GDM1 (cell line): ENCODE measurements around the gene SCIN.
"Not testable (repeated sequence)": the region's sequence is repeated elsewhere in the genome, so short reads cannot be mapped to it uniquely, and the experiment has no call there.

Source experiments
- DNase-seq: peaks from one replicate; lab custom pipeline; 2025; lab: John Stamatoyannopoulos, UW

The SCIN gene

DNA sequence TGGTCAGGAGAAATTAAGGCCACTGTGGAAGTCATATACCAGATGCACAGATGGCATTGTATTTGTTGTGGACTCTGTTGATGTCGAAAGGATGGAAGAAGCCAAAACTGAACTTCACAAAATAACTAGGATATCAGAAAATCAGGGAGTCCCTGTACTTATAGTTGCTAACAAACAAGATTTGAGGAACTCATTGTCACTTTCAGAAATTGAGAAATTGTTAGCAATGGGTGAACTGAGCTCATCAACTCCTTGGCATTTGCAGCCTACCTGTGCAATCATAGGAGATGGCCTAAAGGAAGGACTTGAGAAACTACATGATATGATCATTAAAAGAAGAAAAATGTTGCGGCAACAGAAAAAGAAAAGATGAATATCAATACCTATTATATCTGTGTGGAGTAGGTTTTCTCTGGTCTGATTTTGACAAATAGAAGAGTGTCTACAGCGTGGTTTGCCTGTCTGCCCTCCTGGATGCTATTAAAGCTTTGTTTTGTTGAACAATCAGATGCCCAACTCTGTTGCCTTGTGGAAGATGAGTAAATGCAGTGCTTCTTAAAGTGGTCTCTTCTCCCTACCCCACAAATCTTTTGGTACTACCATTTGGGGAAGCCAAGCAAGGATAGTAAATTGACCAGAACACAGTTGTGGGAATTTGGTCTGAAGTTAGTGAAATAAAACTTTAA lies 118.1 kb downstream of the SCIN start:
- not testable (repeated sequence) for DNase-seq

DNA sequence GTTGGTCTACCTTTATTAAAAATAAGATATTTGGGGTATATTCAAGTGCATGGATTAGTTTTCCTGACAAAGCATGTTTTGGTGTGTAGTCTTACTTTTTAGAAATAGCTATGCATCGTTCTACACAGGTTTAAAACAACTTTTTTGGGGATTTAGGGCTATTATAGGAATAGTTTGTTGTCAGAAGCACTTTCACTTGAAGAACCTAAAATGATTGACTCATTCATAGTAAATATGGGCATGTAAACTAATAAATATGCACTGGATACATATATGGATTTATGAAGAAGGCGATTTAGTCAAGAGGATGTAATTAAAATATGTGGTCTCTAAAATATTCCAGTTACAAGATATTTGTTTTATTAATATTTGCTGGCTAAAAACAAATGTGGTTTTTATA lies 118.9 kb downstream of the SCIN start:
- DNase-seq: no peak

DNA sequence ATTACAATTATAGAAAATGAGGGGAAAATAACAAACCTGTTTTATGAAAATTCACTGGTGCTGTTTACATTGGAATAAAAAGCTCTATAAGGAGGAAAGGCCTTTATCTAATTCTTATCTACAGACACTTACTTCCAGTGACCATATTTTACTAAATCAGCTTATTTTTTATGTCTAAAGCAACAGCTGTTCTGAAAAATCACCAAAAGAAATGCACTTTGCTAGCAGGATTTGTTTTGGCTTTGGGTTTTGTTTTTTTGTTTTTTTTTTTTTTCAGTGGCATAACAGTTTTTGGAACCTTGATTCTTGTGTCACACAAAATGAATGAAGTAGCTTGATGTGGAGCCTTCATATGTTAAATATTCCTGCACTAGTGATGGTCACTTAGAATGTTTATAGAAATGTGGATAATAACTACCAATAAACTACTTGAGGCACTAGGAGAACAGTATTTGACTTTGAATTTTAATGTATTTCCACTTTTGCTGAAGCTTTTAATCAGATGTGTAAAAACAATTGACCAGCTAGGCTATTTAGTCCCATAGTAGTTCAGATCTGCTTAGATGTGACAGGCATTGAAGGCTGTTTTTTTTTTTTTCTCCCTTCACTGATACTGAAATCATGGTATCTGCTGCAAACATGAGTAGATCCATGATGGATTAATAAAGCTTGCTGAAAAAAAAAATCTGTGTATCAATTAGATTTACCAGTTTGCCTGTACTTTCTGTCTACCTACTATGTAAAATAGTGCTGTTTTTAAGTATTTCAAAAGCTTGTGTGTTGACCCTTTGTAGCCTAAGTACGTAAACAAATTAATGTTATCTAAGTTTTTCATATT lies 119.7 kb downstream of the SCIN start:
- no peak for DNase-seq

DNA sequence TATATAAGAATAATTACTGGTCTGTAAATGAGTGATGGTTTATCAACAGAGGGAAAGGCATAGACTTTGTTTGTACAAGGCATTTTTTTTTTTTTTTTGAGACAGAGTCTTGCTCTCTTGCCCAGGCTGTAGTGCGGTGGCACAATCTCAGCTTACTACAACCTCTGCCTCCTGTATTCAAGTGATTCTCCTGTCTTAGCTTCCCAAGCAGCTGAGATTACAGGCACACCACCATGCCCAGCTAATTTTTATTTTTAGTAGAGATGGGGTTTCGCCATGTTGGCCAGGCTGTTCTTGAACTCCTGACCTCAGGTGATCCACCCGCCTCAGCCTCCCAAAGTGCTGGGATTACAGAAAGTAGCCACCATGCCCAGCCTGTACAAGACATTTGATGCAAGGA lies 120.9 kb downstream of the SCIN start:
- not testable (repeated sequence) for DNase-seq

DNA sequence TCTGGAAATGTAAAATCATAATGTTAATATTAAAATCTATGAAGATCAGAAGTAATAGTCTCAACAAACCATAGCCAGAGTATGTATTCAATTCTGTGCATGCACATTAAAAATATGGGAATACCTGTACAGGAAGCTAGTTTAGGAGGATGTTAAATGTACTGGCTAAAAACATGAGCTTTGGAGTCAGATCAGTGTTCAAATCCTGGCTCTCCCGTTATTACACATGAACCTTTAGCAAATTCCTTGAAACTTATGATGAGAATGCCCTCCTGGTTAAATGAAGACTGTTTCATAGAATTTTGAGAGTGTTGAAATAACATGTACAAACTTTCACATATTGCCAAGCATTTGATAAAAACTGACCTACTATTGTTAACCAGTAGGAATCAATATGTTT lies 121.5 kb downstream of the SCIN start:
- DNase-seq: no peak

DNA sequence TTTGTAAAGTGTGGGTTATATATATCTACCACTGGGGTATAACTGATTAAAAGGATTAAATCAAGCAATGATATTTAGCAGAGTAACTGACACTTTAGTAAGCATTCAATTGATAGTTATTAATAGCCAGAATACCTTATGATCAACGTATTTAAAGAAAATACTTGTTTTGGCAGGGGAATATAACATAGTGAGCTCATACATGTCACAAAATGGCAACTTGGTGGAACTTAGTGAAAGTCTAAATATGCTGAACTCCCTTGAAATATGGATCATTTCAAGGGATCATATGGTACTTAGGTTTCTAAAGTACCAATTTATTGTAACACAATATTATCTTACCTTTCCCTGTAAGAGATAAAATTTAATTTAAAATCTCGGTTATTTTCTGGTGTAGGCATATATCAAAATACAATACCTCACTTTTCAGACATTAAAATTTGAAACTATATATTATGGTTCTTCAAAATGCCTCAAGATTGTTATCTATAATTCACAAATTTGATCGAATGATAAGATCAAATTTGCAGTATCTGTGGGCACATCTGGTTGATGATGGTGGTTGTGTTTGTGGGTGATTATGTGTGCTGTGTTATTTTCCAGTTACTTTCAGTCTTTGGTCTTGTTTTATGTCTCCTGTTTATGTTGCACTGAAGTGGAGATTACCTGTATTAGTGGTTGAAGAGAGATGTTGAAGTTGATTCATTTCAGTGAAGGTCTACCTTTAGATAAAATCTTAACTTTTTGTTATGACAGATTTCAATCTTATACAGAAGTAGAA lies 122.1 kb downstream of the SCIN start:
- no peak for DNase-seq

DNA sequence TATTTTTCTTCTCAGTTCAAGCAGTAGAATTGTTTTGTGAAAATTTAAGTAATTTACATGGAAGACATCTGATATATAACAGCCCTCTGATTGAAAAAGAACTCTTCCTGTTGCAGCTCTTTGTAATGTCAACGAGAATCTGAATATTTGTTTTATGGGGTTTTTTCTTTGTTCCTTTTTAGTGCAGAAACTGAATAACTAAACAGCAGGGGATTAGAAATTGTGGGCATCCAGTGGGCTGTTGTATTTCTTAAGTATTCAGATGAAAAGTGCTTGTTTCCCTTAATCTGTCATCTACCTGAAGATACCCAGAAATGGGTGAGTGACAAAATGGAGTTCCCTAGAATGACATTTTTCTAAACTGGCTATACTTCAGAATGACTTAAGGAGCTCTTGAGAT lies 124.3 kb downstream of the SCIN start:
- DNase-seq: no peak

DNA sequence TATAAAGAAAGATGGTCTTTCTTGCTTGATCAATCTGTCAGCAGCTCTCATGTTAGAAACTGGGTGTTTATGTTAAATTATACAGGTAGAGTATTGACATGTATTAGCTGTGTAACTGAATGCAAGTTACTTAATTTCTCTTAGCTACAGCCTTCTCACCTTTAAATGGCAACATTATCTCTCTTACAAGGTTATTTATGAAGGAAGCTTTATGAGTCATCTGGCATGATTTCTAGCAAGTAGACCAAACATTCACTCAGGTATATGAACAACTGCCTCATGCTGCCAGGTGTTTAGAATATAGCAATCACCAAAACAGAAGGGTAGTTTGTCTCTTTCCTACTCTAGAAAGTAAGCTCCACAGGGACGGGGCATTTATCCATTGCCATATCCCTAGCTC lies 125.4 kb downstream of the SCIN start:
- no peak for DNase-seq

DNA sequence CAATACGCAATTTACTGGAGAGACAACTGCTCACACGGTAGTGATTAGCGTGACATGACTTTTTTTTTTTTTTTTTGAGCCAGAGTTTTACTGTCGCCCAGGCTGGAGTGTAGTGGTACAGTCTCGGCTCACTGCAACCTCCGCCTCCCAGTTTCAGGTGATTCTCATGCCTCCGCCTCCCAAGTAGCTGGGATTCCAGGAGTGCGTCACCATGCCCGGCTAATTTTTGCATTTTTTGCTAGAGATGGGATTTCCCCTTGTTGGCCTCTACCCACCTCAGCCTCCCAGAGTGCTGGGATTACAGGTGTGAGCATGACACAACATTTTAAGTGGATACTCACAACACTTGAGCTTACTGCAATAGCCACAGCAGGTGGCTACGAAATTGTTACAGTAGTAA lies 128.8 kb downstream of the SCIN start:
- no peak for DNase-seq

DNA sequence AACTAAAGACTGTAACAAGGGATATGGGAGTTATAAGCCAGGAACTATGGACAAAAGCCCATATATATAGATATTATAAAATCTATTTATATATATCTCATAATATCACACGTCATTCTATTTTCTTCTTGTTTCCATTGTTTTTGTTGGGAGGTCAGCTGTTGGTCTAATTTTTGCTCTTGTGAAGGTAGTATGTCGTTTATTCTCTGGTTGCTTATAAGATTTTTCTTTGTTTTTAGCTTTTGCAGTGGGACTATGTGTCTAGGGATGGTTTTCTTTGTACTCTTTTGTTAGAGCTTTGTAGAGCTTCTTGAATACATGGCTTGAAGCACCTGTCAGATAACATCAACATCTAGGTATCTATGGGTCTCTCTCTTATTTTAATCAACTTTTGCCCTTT lies 130.9 kb downstream of the SCIN start:
- no peak for DNase-seq

DNA sequence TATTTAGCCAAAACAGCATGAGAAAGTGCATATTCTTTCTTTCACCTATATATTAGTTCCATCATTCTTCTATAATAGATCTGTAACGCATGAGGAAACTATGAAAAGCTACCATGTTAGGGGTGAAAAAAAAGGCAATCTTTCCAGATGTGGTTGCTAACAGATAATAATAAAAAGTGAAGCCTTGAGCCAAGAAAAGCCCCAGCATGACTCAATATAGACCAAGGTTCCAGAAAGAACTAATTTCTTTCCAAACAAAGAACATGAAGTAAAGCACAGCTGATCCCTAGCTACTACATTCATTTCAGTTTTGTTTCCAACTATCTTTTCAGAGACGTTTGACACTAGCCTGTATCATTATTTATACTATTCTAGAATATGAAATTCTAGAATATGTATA lies 133.4 kb downstream of the SCIN start:
- no peak for DNase-seq

DNA sequence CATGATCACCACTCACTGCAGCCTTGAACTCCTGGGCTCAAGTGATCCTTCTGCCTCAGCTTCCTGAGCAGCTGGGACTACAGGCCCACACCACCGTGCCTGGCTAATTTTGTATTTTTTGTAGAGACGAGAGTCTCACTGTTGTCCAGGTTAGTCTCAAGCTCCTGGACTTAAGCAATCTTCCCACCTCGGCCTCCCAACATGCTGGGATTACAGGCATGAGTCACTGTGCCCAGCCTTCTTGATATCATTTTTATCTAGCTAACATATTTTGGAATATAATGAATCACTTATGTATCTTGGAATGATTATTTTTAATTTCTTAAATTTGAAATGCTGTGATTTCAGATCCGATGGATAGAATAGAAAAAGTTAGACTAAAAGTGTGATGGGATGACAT lies 135.4 kb downstream of the SCIN start:
- DNase-seq: no peak

DNA sequence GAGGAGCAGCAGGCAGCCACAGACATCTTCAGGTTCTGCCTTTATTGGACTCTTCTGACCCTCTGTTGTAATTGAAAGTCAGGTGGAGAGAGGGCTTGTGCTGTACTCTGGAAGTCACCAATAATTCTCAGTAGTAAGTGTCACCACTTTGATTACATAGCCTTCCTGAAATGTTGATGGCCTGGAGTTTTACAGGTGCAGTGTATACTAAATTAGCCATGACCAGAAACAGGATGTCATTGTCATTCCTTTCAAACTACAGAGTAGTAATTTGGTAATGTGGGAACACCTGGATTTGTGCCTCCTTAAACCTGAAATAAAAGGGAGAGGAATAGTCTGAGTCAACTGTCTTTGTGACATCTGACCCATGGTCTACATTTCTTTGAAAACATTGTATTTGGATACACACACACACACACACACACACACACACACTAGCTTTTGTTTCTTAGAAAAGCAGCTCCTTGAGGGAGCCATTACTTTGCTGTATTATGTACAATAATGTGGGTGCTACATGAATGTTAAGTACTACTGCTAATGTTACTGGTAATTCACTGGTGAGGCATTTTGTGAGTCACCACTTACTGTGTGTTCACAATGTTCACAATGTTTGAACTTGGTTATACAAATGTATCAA lies 136.5 kb downstream of the SCIN start:
- DNase-seq: no peak

DNA sequence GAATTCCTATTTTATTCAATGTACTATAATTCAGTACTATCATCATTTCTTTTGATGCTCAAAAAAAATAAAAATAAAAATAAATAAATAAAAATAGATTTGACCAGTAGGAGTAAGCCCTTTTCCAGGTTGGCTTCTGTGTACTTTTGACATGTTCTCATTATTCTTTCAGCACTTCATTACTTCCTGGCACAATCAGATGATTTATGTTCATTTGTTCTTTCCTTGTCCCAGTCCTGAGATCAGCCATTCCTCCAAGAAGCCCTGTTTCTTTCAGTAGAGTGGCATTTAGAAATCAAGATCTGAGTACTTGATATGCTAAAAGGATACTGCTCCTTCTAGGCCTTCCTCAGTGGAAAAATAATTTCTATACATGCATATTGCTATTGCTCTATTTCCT lies 137.8 kb downstream of the SCIN start:
- DNase-seq: no peak
